Measurements from ENCODE around the gene FAM131A.

FAM131A gene

DNA sequence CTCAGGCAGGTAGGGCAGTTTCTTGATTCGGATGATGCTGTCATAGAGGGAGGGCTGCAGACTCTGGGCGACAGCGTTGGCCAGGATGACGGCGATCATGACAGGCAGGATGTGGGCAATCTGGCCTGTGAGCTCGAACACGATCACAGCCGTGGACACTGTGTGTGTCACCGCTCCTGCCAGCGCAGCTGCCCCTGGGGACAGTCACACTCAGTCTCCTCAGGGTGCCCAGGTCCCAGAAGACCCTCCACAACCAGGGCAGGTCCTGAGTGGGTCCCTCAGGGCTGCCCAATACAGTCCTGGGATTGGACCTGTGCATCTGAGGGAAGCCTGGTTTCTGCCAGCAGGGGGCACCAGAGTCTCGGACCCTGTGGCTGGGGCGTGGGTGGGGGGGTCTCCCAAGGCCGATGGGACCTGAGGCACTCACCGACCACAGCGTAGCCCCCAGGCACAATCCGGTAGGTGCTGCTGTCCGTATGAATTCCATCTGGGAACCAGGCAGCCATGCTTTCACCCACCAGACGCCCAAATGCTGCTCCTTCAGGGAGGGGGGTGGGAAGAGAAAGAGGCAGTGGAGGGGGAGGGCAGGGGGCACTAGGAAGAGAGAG lies 16.8 kb downstream of the FAM131A start:
- peak; percentile 85 for ATAC-seq
- TF ChIP-seq BACH2 (CRISPR knock-in tag; IDR thresholded peaks at IDR 0.05; ENCODE audit: borderline replicate concordance): no peak
- no peak for TF ChIP-seq ZNF70 (CRISPR knock-in tag; IDR thresholded peaks at IDR 0.05)
- TF ChIP-seq ZC3H10 (CRISPR knock-in tag; IDR thresholded peaks at IDR 0.05): no peak
- TF ChIP-seq TOX (CRISPR knock-in tag; IDR thresholded peaks at IDR 0.05; ENCODE audit: borderline replicate concordance): no peak
- TF ChIP-seq, protein P1, sequence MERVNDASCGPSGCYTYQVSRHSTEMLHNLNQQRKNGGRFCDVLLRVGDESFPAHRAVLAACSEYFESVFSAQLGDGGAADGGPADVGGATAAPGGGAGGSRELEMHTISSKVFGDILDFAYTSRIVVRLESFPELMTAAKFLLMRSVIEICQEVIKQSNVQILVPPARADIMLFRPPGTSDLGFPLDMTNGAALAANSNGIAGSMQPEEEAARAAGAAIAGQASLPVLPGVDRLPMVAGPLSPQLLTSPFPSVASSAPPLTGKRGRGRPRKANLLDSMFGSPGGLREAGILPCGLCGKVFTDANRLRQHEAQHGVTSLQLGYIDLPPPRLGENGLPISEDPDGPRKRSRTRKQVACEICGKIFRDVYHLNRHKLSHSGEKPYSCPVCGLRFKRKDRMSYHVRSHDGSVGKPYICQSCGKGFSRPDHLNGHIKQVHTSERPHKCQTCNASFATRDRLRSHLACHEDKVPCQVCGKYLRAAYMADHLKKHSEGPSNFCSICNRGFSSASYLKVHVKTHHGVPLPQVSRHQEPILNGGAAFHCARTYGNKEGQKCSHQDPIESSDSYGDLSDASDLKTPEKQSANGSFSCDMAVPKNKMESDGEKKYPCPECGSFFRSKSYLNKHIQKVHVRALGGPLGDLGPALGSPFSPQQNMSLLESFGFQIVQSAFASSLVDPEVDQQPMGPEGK (CRISPR knock-in tag; IDR thresholded peaks at IDR 0.05; ENCODE audit: borderline replicate concordance): no peak
- no peak for TF ChIP-seq RARB (CRISPR knock-in tag; IDR thresholded peaks at IDR 0.05)
- TF ChIP-seq POU6F1 (CRISPR knock-in tag; IDR thresholded peaks at IDR 0.05; ENCODE audit: borderline replicate concordance, low read depth): no peak

DNA sequence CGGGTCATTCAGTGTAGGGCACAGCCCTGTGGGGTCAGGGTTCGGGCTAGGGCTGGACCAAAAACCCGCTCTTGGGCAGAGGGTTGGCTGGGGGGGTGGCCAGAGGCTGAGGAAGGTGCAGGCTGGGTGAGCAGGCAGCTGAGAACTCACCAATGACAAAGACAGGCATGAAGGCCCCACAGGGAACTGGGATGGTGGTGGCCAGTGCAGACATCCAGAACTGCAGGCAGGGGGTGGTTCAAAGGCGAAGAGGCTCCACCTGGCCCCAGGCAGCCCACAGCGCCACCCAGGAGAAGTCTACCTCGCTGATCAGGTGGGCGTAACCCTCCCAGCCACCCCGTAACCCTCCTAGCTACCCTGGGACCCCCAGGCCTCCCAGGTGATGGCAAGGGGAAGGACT lies 17.4 kb downstream of the FAM131A start:
- no peak for TF ChIP-seq CSRNP3 (CRISPR knock-in tag; IDR thresholded peaks at IDR 0.05)
- no peak for TF ChIP-seq GLIS3 (CRISPR knock-in tag; IDR thresholded peaks at IDR 0.05)
- TF ChIP-seq CSDC2 (CRISPR knock-in tag; IDR thresholded peaks at IDR 0.05): no peak
- ATAC-seq: peak; percentile 6

GRCh38 chr3:184355261-184356040 lies 18.1 kb downstream of the FAM131A start:
- no peak for ATAC-seq
- TF ChIP-seq CSRNP3 (CRISPR knock-in tag; IDR thresholded peaks at IDR 0.05) (no peak), RARB (CRISPR knock-in tag; IDR thresholded peaks at IDR 0.05) (no peak), ZC3H10 (CRISPR knock-in tag; IDR thresholded peaks at IDR 0.05) (no peak), ZNF565 (CRISPR knock-in tag; conservative IDR thresholded peaks at IDR 0.05; ENCODE audit: low read depth) (no peak), ISL1 (CRISPR knock-in tag; IDR thresholded peaks at IDR 0.05) (no peak), ESRRG (CRISPR knock-in tag; IDR thresholded peaks at IDR 0.05) (no peak), SNAI2 (CRISPR knock-in tag; IDR thresholded peaks at IDR 0.05) (no peak)

DNA sequence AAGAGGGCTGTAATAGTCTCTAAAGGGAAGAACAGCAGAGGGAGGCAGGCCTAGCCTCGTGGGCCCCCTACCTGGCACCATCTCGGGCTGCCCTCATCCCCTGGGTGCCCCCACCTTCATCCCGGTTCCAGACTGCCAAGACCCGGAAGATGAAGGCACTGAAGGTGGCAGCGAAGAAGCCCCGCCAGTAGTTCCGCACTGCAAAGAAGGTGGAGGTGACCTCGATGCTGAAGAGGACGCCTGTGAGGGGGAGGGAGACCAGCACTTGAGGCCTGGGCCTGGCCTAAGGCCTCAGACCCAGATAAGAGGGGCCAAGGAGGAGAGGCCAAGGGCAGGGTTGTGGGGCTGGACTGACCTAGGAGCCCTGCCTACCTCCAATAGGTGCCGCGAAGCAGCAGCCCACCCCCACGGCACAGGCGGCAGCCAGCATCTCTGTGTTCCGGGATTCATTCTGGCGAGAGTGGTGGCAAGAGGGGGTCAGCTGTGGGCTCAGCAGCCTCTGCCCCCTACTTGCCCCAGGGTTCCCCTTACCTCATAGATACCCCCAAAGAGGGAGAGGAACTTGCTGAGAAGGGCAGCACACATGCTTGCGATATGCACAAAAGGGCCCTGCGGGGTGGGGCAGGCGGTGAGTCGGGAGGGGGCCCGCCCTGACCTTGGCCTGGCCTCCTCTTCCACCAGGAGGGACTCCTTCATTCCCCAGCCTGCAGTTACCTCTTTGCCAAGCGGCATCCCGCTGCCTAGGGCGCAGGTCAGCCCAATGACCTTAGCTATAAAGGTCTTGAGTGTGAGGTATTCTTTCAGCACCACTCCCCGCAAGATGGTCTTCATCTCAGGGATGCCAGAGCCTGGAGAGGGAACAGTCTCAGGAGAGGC lies 20.1 kb downstream of the FAM131A start:
- ATAC-seq: no peak
- no peak for TF ChIP-seq ISL1 (CRISPR knock-in tag; IDR thresholded peaks at IDR 0.05)
- no peak for TF ChIP-seq POU6F1 (CRISPR knock-in tag; IDR thresholded peaks at IDR 0.05; ENCODE audit: borderline replicate concordance, low read depth)
- no peak for TF ChIP-seq ARNTL (CRISPR knock-in tag; IDR thresholded peaks at IDR 0.05; ENCODE audit: borderline replicate concordance, low read depth)
- no peak for TF ChIP-seq CSRNP3 (CRISPR knock-in tag; IDR thresholded peaks at IDR 0.05)
- TF ChIP-seq ZFP3 (CRISPR knock-in tag; IDR thresholded peaks at IDR 0.05): no peak

All from SK-N-SH treated with all-trans-retinoic acid at 6 μM for 48 hours (cell line).